NCI-H774 (cell line): ENCODE data around the gene FOXL1.
A peak's percentile ranks its signal among the peaks of the same experiment; 100 is the strongest.

Experiments
- DNase-seq: peaks from one replicate; lab custom pipeline; 2025; lab: John Stamatoyannopoulos, UW

The FOXL1 gene

GRCh38 chr16:86549076-86549892 is 29.1 kb upstream of the FOXL1 start:
- no peak for DNase-seq

- no peak for DNase-seq
Observed at GRCh38 chr16:86549893-86550190, 28.5 kb upstream of the FOXL1 start.

GRCh38 chr16:86550281-86550680 is 28.1 kb upstream of the FOXL1 start:
- DNase-seq, result no peak

GRCh38 chr16:86553356-86553755 is 25.0 kb upstream of the FOXL1 start:
- no peak for DNase-seq

GRCh38 chr16:86554599-86554916 is 23.8 kb upstream of the FOXL1 start:
- DNase-seq, result no peak

GRCh38 chr16:86554917-86555703 is 23.2 kb upstream of the FOXL1 start, which contains the start of gene MTHFSD:
Gene MTHFSD (minus strand): TSS chr16:86555235. CDS start chr16:86555184, 51 bp downstream.
- DNase-seq, result peak; percentile 71

GRCh38 chr16:86555704-86556075 is 22.7 kb upstream of the FOXL1 start:
- DNase-seq, result no peak

GRCh38 chr16:86556576-86556975 is 21.8 kb upstream of the FOXL1 start:
- DNase-seq, result no peak

GRCh38 chr16:86557587-86557986 is 20.8 kb upstream of the FOXL1 start:
- DNase-seq, result no peak

- DNase-seq, result no peak
Observed at GRCh38 chr16:86558355-86559193, 19.8 kb upstream of the FOXL1 start.

- DNase-seq, result no peak
Observed at GRCh38 chr16:86559802-86560305, 18.5 kb upstream of the FOXL1 start.

- DNase-seq, result no peak
Observed at GRCh38 chr16:86562356-86562755, 16.0 kb upstream of the FOXL1 start.

- DNase-seq, result peak; percentile 62
Observed at GRCh38 chr16:86563469-86564345, 14.6 kb upstream of the FOXL1 start.

GRCh38 chr16:86565181-86565631 is 13.1 kb upstream of the FOXL1 start:
- DNase-seq, result no peak

GRCh38 chr16:86565644-86566511 is 12.5 kb upstream of the FOXL1 start:
- DNase-seq, result no peak

GRCh38 chr16:86566601-86566965 is 11.8 kb upstream of the FOXL1 start, which contains the start of gene FOXC2:
Gene FOXC2 (plus strand): TSS chr16:86566829. CDS start chr16:86567336, 507 bp downstream.
- no peak for DNase-seq

- no peak for DNase-seq
Observed at GRCh38 chr16:86566966-86567700, 11.2 kb upstream of the FOXL1 start.

- no peak for DNase-seq
Observed at GRCh38 chr16:86567701-86568581, 10.4 kb upstream of the FOXL1 start.
